ENCODE measurements around the gene ARRDC1.
"Not testable (repeated sequence)": the region's sequence is repeated elsewhere in the genome, so short reads cannot be mapped to it uniquely, and the experiment has no call there.

ARRDC1 gene

DNA sequence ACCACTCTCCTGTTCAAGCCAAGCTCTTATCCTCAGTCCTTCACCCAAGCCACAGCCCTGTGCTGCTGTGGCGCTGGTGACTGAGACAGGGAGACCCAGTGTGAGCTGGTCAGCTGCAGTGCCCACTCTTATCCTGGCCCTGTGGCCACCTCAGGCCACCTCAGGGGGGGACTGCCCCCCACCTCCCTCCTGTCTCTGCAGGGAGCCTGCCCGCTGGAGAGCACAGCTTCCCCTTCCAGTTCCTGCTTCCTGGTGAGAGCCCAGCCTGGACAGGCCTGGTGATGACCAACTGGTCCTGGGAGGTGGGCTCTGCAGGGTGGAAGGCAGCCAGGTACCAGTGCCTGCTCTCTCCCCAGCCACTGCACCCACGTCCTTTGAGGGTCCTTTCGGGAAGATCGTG, 7.8 kb downstream of the ARRDC1 start:
- no peak for DNase-seq (ENCODE audit: low read depth)

DNA sequence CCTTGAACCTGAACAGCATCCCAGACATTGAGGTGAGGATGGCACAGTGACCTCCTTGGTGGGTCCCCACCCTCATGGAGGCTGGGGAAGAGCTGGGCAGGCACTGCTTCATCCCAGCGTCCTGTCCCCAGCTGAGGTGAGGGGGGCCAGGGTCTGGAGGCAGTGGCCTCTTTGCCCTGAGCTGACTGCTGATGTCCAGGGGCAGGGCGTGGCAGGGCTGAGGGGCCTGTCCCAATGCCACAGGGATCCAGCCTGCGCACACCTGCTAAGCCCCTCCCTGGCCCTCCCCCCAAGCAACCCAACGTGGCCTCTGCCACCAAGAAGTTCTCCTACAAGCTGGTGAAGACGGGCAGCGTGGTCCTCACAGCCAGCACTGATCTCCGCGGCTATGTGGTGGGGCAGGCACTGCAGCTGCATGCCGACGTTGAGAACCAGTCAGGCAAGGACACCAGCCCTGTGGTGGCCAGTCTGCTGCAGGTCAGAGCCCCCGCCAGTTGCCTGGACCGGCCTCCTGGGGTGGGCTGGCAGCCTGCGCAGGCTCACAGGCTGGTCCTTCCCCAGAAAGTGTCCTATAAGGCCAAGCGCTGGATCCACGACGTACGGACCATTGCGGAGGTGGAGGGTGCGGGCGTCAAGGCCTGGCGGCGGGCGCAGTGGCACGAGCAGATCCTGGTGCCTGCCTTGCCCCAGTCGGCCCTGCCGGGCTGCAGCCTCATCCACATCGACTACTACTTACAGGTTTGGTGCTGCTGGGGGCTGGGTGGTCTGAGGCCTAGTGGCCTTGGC, 8.4 kb downstream of the ARRDC1 start:
- DNase-seq (ENCODE audit: low read depth), result no peak

DNA sequence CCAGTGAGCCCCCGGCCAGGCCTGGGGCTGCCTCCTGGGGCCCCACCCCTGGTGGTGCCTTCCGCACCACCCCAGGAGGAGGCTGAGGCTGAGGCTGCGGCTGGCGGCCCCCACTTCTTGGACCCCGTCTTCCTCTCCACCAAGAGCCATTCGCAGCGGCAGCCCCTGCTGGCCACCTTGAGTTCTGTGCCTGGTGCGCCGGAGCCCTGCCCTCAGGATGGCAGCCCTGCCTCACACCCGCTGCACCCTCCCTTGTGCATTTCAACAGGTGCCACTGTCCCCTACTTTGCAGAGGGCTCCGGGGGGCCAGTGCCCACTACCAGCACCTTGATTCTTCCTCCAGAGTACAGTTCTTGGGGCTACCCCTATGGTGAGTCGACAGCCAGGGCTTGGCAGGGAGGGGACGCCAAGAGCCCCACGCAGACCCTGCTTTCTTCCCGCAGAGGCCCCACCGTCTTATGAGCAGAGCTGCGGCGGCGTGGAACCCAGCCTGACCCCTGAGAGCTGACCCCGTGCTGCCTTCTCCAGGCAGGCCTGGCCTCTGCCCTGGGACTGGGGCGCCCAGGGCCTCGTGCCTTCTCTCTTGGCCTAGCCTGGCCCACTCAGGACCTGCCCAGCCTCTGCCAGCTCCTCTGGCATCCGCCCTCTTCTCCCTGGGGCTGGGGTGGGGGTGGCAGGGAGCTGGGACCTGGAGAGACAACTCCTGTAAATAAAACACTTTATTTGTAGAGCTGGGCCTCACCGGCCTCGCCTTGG, 9.3 kb downstream of the ARRDC1 start:
- DNase-seq (ENCODE audit: low read depth), result no peak

DNA sequence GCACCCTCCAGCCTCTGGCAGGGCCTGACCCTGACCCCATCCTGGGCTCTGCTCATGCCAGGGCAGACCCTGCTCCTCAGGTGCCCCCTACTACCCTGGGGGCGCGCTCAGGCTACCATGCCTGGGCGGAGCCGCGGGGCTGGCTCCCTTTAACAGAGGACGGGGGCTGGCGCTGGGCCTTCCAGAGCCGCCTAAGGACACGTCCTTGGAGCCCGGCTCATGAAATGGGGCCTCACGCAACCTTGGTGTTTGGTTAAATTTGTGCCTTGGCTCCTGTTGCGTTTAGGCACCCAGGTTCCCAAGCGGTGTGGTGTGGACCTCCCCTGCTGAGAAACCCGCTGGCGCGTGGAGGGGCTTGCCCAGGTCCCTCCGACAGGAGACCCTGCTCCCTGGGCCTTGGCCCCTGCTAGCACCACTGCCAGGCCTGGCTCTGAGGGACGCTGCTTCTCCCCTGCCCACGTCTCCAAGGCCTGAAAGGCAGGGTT, 9.9 kb downstream of the ARRDC1 start:
- DNase-seq (ENCODE audit: low read depth), result no peak

DNA sequence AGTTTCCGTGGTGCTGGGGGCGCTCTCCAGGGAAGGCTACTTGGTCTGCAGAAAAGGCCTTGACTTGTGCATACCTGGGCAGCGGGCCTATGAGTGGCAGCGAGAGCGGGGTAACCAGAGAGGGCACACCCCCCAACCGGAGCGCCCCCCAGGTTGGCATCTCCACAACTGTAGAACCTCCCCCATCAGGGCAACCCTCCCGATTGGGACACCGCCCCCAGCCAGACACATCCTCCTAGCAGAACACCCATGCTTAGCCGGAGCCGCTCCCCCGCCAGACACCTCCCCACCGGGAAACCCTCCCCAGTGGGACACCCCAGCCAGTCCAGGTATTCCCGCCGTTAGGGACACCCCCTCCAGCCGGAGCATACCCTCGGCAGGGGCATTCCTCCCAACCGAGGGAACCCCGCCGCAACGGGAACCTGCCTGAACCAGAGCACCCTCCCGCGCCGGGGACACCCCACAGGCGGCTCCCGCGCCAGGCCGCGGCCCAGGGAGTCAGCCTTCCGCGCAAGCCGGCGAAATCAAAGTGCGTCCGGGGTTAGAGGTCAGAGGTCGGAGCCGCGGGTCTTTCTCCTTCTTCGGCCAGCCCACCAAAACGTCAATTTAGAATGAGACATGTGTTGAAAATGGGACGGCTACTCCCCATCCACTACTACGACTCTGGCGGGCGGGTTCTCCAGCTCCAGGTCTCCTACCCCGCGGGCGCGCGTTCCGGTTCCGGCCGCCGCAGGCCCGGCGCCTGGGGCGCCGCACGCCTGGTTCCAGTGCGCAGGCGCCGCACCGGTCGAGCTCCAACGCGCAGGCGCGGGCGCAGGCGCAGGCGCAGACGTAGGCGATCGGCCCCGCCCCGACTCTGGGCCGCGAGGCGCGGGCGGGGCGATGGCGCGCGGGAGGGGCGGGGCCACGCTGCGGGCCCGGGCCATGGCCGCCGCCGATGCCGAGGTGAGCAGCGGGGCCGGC, 12.9 kb downstream of the ARRDC1 start, which contains the start of gene EHMT1:
TSS of gene EHMT1 (plus strand) at position 901 of the 963 bp plus-strand sequence. CDS start at position 925, 24 bp downstream.
- DNase-seq (ENCODE audit: low read depth), result peak; percentile 83

DNA sequence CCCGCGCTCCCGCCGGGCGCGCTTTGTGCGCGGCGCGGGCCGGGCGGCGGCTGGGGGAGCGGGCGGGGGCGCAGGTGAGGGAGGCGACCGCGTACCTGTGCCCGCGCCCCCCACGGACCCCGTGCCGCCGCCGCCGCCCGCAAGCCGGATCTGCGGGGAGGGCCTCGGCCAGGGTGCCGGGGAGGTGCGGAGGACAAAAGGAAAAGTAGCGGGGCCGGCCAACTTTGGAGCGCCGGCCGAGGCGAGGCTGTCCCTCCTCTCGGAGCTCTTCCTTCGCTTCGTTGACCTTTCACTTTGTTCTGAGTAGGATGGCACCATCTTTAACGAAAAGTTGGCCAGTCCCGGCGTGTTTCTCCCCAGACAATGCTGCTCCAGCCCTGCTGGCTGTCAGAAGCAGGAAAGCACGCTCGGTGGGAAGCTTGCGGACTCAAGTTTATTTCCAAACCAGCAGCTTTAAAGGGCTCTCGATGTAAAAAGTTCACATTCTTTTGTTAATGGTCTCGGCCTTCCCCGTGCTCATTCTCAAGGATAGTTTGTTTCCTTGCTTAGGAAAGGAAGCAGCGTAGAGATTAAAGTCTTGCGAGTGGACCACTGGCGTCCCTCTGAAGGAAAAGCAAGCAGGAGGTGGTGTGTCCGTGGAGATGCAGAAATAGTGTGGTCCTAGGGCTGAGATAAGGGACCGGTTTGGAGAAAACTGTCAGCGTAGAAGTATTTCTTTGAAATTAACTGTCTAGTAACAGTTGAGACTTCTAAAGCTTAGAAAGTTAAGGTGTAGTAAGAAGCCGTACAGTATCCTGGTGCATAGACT, 14.0 kb downstream of the ARRDC1 start:
- DNase-seq (ENCODE audit: low read depth), result no peak

DNA sequence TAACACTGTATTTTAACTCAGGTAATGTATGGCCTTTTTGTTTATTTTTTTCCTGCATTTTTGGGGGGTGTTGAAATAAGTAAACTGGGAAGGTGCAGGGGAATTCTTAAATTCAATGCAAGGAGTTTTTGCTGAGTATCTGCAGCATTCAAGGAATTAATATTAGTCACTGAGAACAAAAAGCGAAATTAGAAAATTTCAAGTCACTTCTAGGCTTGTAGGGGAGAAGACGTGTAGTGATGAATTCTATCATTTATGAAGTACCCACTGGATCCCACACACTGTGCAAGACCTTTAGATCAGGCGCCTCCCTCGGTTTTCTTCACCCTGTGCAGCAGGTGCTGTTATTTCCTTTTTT, 14.5 kb downstream of the ARRDC1 start:
- no peak for DNase-seq (ENCODE audit: low read depth)

DNA sequence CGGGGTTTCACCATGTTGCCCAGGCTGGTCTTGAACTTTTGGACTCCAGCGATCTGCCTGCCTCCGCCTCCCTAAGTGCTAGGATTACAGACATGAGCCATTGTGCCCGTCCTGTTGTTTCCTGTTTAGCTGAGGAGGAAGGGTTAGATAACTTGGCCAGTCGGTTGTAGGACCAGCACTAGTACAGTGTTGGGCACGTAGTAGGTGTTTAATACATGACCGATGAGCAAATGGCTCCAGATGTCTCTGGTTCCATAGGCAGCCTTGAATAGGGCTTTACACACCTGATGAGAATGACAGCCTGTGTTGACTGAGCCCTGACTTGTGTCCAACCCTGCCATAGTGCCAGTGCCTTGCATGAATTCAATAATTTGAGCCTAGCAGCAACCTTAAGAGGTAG, 15.1 kb downstream of the ARRDC1 start:
- DNase-seq (ENCODE audit: low read depth), result no peak

DNA sequence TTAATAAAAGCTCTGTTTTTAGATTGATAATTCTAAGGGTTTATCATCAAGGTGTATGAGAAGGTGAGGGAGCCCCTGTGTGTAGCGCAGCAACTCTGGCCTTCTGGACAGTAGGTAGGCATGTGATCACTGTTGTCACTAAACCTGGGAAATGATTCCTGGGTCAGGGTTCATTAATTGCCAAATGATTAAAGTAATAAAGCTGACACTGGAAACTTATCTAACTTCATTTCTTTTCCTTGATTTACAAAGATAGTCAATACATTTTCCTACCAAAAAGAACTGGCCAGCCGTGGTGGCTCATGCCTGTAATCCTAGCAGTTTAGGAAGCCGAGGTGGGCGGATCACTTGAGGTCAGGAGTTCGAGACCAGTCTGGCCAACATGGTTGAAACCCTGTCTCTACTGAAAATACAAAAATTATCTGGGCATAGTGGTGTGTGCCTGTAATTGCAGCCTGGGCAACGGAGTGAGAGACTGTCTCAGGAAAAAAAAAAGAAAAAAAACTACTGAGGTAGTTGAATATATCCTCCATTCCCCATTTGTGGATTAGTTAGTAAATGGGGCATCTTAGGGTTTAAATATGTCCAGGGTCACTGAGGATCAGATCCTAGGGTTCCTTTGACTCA, 15.8 kb downstream of the ARRDC1 start:
- DNase-seq (ENCODE audit: low read depth), result no peak

DNA sequence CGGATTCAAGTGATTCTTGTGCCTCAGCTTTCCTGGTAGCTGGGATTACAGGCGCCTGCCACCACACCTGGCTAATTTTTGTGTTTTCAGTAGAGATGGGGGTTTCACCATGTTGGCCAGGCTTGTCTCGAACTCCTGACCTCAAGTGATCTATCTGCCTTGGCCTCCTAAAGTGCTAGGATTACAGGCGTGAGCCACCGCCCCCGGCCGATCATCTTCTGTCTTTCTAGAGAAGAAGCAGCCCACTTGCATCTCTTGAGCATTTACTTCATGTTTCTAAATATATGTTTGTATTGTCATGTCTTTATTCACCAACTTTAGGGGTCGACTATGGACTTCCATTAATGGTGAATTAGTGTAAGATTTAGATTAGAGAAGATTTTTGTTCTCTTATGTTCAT, 16.7 kb downstream of the ARRDC1 start:
- not testable (repeated sequence) for DNase-seq (ENCODE audit: low read depth)

DNA sequence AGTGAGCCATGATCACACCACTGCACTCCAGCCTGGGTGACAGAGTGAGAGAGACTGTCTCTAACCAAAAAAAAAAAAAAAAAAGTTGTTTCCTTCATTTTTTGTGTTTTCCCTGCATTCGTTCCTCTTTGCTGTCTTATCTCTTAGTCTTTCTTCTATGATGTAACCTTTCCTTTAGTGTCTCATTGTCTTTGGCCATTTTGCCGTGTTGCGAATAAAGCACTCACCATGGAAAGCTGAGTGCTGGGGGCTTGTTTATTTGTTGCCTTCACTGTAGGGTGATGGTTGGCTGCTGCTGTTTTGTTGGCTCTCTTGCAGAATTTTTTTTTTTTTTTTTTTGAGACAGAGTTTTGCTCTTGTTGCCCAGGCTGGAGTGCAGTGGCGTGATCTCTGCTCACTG, 21.0 kb downstream of the ARRDC1 start:
- DNase-seq (ENCODE audit: low read depth), result no peak

DNA sequence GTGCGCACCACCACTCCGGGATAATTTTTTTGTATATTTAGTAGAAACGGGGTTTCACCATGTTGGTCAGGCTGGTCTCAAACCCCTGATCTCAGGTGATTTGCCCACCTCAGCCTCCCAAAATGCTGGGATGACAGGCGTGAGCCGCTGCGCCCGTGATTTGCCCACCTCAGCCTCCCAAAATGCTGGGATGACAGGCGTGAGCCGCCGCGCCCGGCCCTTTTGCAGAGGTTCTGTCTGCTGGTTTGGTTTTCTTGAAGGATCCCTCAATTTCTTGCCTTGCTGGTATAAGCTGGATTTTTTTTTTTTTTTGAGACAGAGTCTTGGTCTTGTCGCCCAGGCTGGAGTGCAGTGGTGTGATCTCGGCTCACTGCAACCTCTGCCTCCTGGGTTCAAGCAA, 21.9 kb downstream of the ARRDC1 start:
- not testable (repeated sequence) for DNase-seq (ENCODE audit: low read depth)

DNA sequence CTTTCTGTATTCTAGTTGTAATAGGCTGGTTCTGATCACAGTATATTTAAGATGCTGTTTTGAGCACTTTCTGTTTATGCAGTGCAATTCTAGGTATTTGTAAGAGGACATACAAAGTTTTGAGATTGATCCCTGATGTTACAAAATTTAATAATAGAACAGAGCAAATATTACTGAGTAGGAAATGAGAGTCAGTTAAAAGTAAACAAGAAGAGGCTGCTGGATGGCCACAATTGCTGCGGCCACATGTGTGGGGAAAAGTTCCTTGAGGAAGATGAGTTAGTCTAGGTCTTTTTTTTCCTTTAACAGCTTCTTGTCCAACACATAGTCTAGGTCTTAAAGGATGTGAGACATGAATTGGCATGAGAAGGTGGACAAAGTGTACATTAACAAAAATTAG, 24.6 kb downstream of the ARRDC1 start:
- no peak for DNase-seq (ENCODE audit: low read depth)

DNA sequence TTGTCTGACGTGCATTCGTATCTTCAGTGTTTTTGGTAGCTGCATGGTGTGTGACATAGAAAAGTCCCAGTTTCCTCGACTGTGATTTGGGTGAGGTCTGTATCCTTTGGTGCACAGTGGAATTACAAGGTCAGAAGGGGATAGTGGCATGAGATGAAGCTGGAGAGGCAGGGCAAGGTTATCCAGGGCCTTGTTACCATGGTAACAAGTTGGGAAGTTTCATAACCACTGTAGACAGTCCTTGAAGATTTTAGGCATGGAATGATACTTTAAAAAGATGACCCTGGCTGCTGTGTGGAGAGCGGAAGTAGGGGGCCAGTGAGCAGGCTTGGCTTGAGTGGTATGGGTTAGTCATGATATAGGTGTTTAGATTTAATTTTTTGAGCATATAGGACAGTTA, 25.2 kb downstream of the ARRDC1 start:
- no peak for DNase-seq (ENCODE audit: low read depth)

DNA sequence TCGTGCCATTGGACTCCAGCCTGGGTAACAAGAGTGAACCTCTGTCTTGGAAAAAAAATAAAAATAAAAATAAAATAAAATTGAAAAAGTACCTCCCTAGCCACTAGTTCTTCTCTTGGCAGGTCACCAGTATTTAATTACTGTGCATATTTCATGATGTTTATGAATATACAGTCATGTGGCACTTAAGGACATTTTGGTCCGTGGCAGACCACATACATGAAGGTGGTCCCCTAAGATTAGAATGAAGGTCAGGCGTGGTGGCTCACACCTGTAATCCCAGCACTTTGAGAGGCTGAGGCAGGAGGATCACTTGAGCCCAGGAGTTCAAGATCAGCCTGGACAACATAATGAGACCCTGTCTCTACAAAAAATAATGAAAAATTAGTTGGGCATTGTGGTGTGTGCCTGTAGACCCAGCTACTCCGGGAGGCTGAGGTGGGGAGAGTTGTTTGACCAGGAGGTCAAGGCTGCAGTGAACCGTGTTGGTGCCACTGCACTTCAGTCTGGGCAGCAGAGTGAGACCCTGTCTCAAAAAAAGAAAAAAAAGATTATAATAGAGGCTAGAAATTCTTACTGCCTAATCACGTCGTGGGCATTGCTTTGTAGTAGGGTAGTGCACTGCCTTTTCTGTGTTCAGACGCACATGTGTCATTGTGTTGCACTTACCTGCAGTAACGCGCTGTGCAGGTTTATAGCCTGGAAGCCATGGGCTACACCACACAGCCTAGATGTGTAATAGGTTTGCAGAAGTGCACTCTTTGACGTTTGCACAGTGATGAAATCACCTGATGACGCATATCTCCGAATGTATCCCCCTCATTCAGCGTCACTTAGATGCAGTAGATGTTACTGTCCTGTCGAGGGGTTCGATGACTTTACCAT, 26.1 kb downstream of the ARRDC1 start:
- no peak for DNase-seq (ENCODE audit: low read depth)

DNA sequence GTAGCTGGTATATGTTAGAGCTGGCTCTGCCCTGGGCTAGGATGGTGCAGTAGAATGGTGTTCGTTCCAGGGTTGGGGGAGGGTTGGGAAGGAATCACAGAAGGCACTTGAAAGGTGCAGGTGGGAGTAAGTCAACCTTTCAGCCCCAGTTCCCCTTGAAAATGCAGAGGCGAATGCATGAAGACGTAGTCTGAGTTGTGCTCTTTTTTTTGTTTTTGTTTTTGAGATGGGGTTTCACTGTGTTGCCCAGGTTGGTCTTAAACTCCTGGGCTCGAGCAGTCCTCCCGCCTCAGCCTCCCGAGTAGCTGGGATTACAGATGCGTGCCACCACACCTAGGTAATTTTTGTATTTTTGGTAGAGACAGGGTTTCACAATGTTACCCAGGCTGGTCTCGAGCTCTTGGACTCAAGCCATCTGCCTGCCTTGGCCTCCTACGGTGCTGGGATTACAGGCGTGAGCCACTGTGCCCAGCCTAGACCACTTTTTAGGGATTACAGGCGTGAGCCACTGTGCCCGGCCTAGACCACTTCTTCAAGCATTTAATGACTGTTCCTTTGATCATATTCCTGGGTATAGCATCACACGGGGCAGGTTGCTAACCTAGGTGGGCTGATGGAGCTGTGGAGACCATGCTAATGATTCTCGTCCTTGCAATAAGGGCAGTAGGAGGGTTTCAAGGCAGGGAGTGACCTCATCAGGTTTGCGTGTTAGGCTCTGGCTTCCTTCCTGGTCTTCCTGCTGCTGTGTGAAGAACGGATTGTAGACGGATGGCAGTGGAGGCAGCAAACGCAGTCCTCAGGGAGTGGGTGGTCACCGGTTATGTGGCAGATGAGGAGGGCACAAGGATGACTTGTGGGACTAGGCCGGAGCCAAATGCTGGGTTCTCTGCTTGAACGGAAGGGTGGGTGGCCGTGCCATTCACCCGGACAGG, 27.0 kb downstream of the ARRDC1 start:
- no peak for DNase-seq (ENCODE audit: low read depth)

DNA sequence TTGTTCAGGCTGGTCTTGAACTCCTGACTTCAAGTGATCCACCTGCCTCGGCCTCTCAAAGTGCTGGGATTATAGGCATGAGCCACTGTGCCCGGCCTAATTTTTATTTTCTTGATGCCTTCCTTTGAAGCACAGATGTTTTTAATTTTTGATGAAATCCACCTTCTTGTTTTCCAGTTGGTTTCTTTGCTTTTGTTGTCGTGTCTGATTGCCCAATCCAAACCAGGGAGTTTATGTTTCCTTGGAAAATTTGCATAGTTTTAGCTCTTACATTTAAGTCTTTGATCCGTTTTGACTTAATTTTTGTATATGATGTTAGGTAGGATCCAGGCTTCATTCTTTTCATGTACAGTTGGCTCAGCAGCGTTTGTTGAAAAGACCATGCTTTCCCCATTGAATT, 28.5 kb downstream of the ARRDC1 start:
- DNase-seq (ENCODE audit: low read depth), result no peak

DNA sequence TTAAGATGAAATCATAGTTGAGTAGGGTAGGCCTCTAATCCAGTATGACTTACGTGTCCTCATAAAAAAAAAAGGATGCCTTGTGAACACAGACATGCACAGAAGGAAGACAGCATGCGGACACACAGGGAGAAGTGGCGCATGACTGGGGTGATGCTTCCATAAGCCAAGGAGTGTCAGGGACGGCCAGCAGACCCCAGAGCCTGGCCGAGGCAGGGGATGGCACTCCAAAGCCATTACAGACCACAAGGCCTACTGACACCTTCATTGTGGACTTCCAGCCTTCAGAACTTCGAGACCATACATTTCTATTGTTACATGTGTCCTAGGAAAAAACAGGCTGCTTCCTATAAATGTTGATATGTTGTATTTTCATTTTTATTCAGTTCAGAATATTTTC, 33.2 kb downstream of the ARRDC1 start:
- no peak for DNase-seq (ENCODE audit: low read depth)

All from stimulated activated CD4-positive, alpha-beta T cell treated with anti-CD3 and anti-CD28 coated beads, Interleukin-2, amount 100 ng/mL, for 4 hours (primary cell).